PC-9 (cell line): ENCODE data around the gene HCN4. TPM values are rescaled to one million over a fixed set of nuclear protein-coding genes. Genes with fewer than 3 reads are reported as not detected.

ENCODE experiments used
- BruUV-seq: library from RNA; stranded (reverse); fragments of 400-500 nt; replicated peaks from 2 replicates; lab custom pipeline; 2021; lab: Mats Ljungman, UMichigan
- CTCF ChIA-PET: fragments of 300-600 bp; sonication (Branson Sonifier 250); formaldehyde crosslinking; loops from one replicate; lab custom pipeline; 2022; ENCODE audit warnings: antibody characterized with exemption; lab: Charles Lee
- POLR2A ChIA-PET: fragments of 300-600 bp; sonication (Branson Sonifier 250); formaldehyde crosslinking; loops from one replicate; lab custom pipeline; 2022; ENCODE audit warnings: antibody characterized with exemption; ENCODE audit not compliant: unreplicated experiment; lab: Charles Lee
- DNase-seq, 2 experiments: peaks; one replicate each; pipeline versions ENCODE4 v3.0.0 to v3.0.0-alpha.2; 2015 to 2022; ENCODE audit warnings: mixed read lengths in 1 of 2
- H2AFZ ChIP-seq: fragments of 200-600 bp; sonication (generic); 2 replicates; pipeline ENCODE4 v1.8.1; 2017; ENCODE audit warnings: antibody characterized with exemption
- H3F3A ChIP-seq: fragments of 200-600 bp; sonication (generic); 2 replicates; pipeline ENCODE4 v1.8.1; 2017; ENCODE audit warnings: antibody characterized with exemption, mild to moderate bottlenecking, low read depth; ENCODE audit not compliant: insufficient read depth
- H3K27ac ChIP-seq: fragments of 200-600 bp; sonication (generic); 2 replicates; pipeline ENCODE4 v1.6.1; 2016; ENCODE audit warnings: mixed run types
- H3K27me3 ChIP-seq: fragments of 200-600 bp; sonication (generic); 2 replicates; pipeline ENCODE4 v1.6.1; 2016; ENCODE audit warnings: low read depth, mixed run types; ENCODE audit not compliant: insufficient read depth
- H3K36me3 ChIP-seq: fragments of 200-600 bp; sonication (generic); 2 replicates; pipeline ENCODE4 v1.6.1; 2016; ENCODE audit warnings: low read depth, mixed run types
- H3K4me1 ChIP-seq: fragments of 200-600 bp; sonication (generic); replicated peaks from 2 replicates; pipeline ENCODE4 v1.6.1; 2016; ENCODE audit warnings: mixed run types; ENCODE audit not compliant: insufficient read depth
- H3K4me2 ChIP-seq: fragments of 200-600 bp; sonication (generic); 2 replicates; pipeline ENCODE4 v1.6.1; 2017; ENCODE audit warnings: mixed run types
- H3K4me3 ChIP-seq: fragments of 200-600 bp; sonication (generic); 2 replicates; pipeline ENCODE4 v1.6.1; 2016; ENCODE audit warnings: mixed run types
- H3K79me2 ChIP-seq: fragments of 200-600 bp; sonication (generic); 2 replicates; pipeline ENCODE4 v1.6.1; 2017; ENCODE audit warnings: low read depth, mixed run types
- H3K9me2 ChIP-seq: fragments of 200-600 bp; sonication (generic); 2 replicates; pipeline ENCODE4 v1.8.1; 2017; ENCODE audit warnings: mild to moderate bottlenecking; ENCODE audit not compliant: insufficient read depth
- H3K9me3 ChIP-seq: fragments of 200-600 bp; sonication (generic); 2 replicates; pipeline ENCODE4 v1.8.1; 2016; ENCODE audit warnings: low read depth; ENCODE audit not compliant: insufficient read depth
- H4K20me1 ChIP-seq: fragments of 200-600 bp; sonication (generic); 2 replicates; pipeline ENCODE4 v1.8.1; 2017; ENCODE audit not compliant: insufficient read depth
- EZH2 ChIP-seq: fragments of 200-600 bp; sonication (generic); IDR thresholded peaks from 2 replicates; pipeline ENCODE4 v1.8.0; 2017; ENCODE audit warnings: antibody characterized with exemption, low read depth
- intact Hi-C: fragments of 100-400 bp; cut with micrococcal nuclease; formaldehyde crosslinking; loops from one replicate; pipeline ENCODE4 v1.10.0; 2022; ENCODE audit not compliant: unreplicated experiment
- total RNA-seq: library from RNA; stranded (reverse); gene quantifications from 2 replicates; pipeline ENCODE4 v1.2.3, GENCODE V29; 2021
- TF ChIP-seq, protein P1 (sequence below): fragments of 200-600 bp; sonication (generic); conservative IDR thresholded peaks from 2 replicates; pipeline ENCODE4 v1.6.1; 2017; ENCODE audit warnings: mixed run types, antibody characterized with exemption, mild to moderate bottlenecking, moderate library complexity

Gene HCN4
- total RNA-seq, 1 experiment from 2014 or later: not detected

DNA sequence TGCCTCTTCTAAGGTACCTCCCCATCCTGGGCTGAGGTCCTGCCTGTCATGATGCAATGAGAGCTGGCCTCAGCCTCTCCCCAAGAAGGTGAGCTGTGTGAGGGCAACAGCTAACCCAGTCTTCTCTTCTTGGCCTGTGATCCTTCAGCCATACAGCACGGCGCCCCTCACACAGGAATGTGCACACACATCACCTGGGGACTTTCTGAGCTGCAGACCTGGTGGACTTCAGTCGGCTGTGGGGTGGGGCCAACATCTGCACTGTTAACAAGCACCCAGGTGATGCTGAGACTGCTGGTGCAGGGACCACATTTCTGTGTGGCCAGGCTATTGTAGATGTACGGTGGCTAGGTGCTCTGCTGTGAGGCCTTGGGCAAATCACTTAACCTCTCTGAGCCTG lies 14.5 kb downstream of the HCN4 start:
- intact Hi-C loops: no loop called here
- Histone ChIP-seq H3F3A (no peaks in the 10 kb centered on the region), H3K9me3 (no peaks in the 10 kb centered on the region), H4K20me1 (no peaks in the 10 kb centered on the region), H3K4me1 (no peaks in the 10 kb centered on the region), H3K27ac (no peak overlapping the region), H3K36me3 (no peaks in the 10 kb centered on the region), H3K27me3 (peaks cover 88% of the 10 kb centered on the region), H3K4me2 (no peak overlapping the region), H2AFZ (no peak overlapping the region), H3K4me3 (no peak overlapping the region), H3K79me2 (no peaks in the 10 kb centered on the region), H3K9me2 (no peaks in the 10 kb centered on the region)
- CTCF ChIA-PET: no interaction called here
- TF ChIP-seq, protein P1, sequence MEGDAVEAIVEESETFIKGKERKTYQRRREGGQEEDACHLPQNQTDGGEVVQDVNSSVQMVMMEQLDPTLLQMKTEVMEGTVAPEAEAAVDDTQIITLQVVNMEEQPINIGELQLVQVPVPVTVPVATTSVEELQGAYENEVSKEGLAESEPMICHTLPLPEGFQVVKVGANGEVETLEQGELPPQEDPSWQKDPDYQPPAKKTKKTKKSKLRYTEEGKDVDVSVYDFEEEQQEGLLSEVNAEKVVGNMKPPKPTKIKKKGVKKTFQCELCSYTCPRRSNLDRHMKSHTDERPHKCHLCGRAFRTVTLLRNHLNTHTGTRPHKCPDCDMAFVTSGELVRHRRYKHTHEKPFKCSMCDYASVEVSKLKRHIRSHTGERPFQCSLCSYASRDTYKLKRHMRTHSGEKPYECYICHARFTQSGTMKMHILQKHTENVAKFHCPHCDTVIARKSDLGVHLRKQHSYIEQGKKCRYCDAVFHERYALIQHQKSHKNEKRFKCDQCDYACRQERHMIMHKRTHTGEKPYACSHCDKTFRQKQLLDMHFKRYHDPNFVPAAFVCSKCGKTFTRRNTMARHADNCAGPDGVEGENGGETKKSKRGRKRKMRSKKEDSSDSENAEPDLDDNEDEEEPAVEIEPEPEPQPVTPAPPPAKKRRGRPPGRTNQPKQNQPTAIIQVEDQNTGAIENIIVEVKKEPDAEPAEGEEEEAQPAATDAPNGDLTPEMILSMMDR: no peak
- TF ChIP-seq EZH2: no peak
- POLR2A ChIA-PET: no interaction called here
- no peak for DNase-seq
- BruUV-seq: no TSS peak

DNA sequence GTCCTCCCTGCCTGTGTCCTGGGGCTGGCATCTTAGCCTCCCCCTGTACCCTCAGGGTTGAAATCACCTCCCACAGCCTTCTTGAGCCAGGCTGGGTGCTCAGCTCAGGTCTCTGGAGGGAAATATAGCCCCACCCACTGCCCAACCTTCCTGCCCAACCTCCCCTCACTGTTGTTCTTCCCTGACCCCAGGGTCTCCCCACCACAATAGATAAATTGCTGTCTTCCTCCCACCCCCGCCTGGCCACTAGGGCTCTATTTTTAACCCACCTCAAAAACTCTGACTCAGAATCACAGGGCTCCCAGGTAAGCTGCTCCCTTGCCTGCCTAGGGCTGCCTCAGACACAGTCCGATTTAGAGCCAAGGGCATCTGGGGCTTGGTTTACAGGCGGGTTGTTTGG lies 15.0 kb downstream of the HCN4 start:
- no TSS peak for BruUV-seq
- intact Hi-C loops: no loop called here
- H3K9me2 ChIP-seq: no peaks in the 10 kb centered on the region
- POLR2A ChIA-PET: no interaction called here
- peaks cover 83% of the 10 kb centered on the region for H3K27me3 ChIP-seq
- H2AFZ ChIP-seq: no peak overlapping the region
- no peaks in the 10 kb centered on the region for H3K4me1 ChIP-seq
- H3K4me2 ChIP-seq: no peak overlapping the region
- no peak for TF ChIP-seq EZH2
- TF ChIP-seq, protein P1: no peak
- H3K9me3 ChIP-seq: no peaks in the 10 kb centered on the region
- no peaks in the 10 kb centered on the region for H3F3A ChIP-seq
- no peak overlapping the region for H3K4me3 ChIP-seq
- DNase-seq: no peak
- H3K36me3 ChIP-seq: no peaks in the 10 kb centered on the region
- no peak overlapping the region for H3K27ac ChIP-seq
- CTCF ChIA-PET: no interaction called here
- H3K79me2 ChIP-seq: no peaks in the 10 kb centered on the region
- H4K20me1 ChIP-seq: no peaks in the 10 kb centered on the region

DNA sequence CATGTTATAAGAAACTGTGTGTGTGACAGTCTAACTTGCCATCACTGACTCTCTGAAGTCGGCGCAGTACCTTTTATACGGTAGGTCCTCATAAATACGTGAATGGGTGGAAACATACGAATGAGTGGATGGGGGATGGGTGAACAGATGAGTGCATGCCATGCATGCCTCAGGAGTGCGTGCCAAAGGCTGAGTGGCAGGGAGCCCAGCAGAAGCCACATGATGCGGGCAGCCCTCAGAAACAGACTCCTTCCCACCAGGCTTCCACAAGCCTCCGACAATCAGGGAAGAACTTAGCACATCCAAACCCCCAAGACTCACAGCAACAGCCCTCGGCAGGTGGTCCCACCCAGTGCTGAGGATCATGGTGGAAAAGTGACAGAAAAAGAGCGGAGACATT lies 16.7 kb downstream of the HCN4 start:
- Histone ChIP-seq H3K36me3 (no peaks in the 10 kb centered on the region), H3K27ac (no peak overlapping the region), H3K4me3 (no peak overlapping the region), H3K4me2 (no peak overlapping the region), H3K79me2 (no peaks in the 10 kb centered on the region), H2AFZ (no peak overlapping the region), H3K4me1 (no peaks in the 10 kb centered on the region), H3F3A (no peaks in the 10 kb centered on the region), H3K27me3 (peaks cover 74% of the 10 kb centered on the region), H4K20me1 (no peaks in the 10 kb centered on the region), H3K9me3 (no peaks in the 10 kb centered on the region), H3K9me2 (no peaks in the 10 kb centered on the region)
- ChIA-PET POLR2A (no interaction called here), CTCF (no interaction called here)
- intact Hi-C loops: no loop called here
- BruUV-seq: no TSS peak
- no peak for DNase-seq
- no peak for TF ChIP-seq EZH2
- TF ChIP-seq, protein P1: no peak
